ENCODE results near the gene GRP.

- TF ChIP-seq POLR2A (IDR thresholded peaks at IDR 0.05), result no peak
- TF ChIP-seq CTCF (IDR thresholded peaks at IDR 0.05), result no peak
These were observed 39.7 kb upstream of the GRP start for GRCh38 chr18:59180150-59180845.

All from stomach (tissue), 4 donors.